GM18870 (cell line): ENCODE data around the gene AMHR2.

Source experiments
- ATAC-seq: cut with Tn5 transposase; IDR thresholded peaks from one replicate; pipeline ENCODE4 v1.9.1; 2021; ENCODE audit warnings: moderate library complexity; ENCODE audit not compliant: unreplicated experiment

The AMHR2 gene

DNA sequence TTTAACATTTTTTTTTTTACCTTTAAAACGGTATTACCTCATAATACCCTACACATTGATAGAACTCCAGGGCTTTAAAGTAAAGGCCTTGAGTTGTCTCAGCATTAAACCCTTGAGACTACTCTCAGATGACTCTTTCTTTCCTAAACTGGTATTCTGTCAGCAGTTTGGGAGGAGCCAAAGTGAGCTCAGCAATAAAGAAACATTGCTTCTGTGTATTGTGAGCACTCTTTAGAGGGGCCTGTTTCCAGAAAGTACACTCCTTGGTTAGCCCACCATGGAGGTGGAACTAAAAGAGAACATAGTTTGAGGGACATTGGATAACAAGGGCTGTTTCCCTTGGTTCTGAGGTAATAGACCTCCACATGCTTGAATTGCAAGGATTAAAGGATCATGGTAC is 55.2 kb downstream of the AMHR2 start:
- no peak for ATAC-seq

DNA sequence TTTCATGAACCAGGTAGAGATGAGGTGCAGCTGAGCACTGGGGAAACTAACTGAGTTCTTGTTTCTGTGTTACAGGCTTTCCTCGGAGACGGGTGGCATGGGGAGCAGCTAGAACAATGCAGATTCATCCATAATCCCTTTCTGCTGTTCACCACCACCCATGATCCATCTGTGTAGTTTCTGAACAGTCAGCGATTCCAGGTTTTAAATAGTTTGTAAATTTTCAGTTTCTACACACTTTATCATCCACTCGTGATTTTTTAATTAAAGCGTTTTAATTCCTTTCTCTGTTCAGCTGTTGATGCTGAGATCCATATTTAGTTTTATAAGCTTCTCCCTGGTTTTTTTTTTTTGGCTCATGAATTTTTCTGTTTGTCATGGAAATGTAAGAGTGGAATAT is 55.7 kb downstream of the AMHR2 start:
- ATAC-seq: no peak

DNA sequence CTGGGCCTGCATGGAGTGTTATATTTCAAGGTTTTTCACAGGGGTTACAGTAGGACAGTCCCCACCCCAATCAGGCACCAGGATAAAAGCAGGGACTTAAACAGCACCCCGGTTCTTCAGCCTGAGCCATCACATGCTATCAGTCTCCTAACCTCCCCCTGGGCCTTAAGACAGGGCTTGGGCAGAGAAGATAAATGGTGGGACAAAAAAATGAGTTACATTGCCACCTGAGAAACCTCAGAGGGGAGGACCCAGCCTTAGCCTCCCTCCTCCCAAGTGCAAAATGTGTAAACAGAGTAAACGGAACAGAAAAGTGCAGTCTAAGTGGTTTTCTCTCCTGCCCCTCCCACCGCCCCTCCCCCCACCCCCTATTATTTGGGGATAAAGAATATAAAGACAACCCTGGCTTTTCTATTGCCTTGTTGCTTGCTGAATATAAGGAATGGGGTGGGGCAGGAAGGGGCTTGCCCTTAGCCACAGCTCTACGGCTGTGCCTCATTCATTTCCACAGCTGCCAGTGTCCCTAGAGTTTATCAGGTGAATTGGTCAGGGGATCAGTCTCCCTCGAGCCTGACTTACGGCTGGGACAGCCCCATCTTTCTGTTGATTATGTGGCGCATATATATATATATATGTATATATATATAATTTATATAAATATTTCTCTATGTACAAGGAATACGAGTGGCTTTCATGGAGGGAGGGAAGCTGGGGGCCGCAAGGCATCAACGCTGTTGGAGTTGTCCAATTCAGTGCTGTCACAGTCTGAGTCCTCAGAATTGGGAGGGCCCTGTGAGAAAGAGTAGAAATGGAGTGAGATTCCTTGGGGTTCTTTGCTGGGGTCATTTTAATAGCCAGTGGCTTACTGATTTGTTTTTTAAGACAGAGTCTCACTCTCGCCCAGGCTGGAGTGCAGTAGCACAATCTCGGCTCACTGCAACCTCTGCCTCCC is 57.1 kb downstream of the AMHR2 start:
- no peak for ATAC-seq
